Trophoblast cell (in vitro differentiated cells and primary cell): ENCODE results near the gene COX7A2L.

Experiments used
- DNase-seq, 2 donors: peaks; one replicate each; pipeline ENCODE4 v3.0.0-alpha.2; 2016
- H2AFZ ChIP-seq: 2 replicates; pipeline ENCODE4 v1.6.1; 2013; ENCODE audit warnings: low read length, moderate library complexity, mild to moderate bottlenecking; ENCODE audit not compliant: insufficient read depth, poor library complexity
- H2AK5ac ChIP-seq: 2 replicates; pipeline ENCODE4 v1.6.1; 2013; ENCODE audit warnings: mild to moderate bottlenecking, low read length
- H2BK120ac ChIP-seq: 2 replicates; pipeline ENCODE4 v1.6.1; 2013; ENCODE audit warnings: low read length, mild to moderate bottlenecking, moderate library complexity; ENCODE audit not compliant: insufficient read depth, poor library complexity
- H2BK12ac ChIP-seq: 2 replicates; pipeline ENCODE4 v1.6.1; 2013; ENCODE audit warnings: mild to moderate bottlenecking, low read length, moderate library complexity
- H2BK5ac ChIP-seq: 2 replicates; pipeline ENCODE4 v1.6.1; 2013; ENCODE audit warnings: low read length, low read depth, moderate library complexity, mild to moderate bottlenecking; ENCODE audit not compliant: poor library complexity
- H3K14ac ChIP-seq: 2 replicates; pipeline ENCODE4 v1.6.1; 2013; ENCODE audit warnings: mild to moderate bottlenecking, low read length
- H3K18ac ChIP-seq: 2 replicates; pipeline ENCODE4 v1.6.1; 2013; ENCODE audit warnings: mild to moderate bottlenecking, low read length
- H3K23ac ChIP-seq: 2 replicates; pipeline ENCODE4 v1.6.1; 2013; ENCODE audit warnings: low read length
- H3K27ac ChIP-seq: 2 replicates; pipeline ENCODE4 v1.5.1; 2013; ENCODE audit warnings: low read depth, mild to moderate bottlenecking, inconsistent platforms, low read length, moderate library complexity
- H3K27me3 ChIP-seq: 2 replicates; pipeline ENCODE4 v1.6.1; 2013; ENCODE audit warnings: inconsistent platforms, mild to moderate bottlenecking, low read length, moderate library complexity; ENCODE audit not compliant: insufficient read depth
- H3K36me3 ChIP-seq, 2 experiments: 1 replicate in 1 of 2; 2 replicates in 1 of 2; pipeline ENCODE4 v1.6.1; 2013; ENCODE audit warnings: low read length in 2 of 2, mild to moderate bottlenecking in 2 of 2, moderate library complexity in 1 of 2; ENCODE audit not compliant: insufficient read depth in 2 of 2, control insufficient read depth in 1 of 2
- H3K4ac ChIP-seq: 2 replicates; pipeline ENCODE4 v1.6.1; 2013; ENCODE audit warnings: low read depth, mild to moderate bottlenecking, low read length, moderate library complexity
- H3K4me1 ChIP-seq, 2 experiments: 1 replicate in 1 of 2; 2 replicates in 1 of 2; pipeline ENCODE4 v1.6.1; 2013; ENCODE audit warnings: low read length in 2 of 2, mild to moderate bottlenecking in 2 of 2, moderate library complexity in 1 of 2; ENCODE audit not compliant: insufficient read depth in 2 of 2, control insufficient read depth in 1 of 2
- H3K4me2 ChIP-seq: 2 replicates; pipeline ENCODE4 v1.6.1; 2013; ENCODE audit warnings: inconsistent platforms, mild to moderate bottlenecking, low read length, moderate library complexity
- H3K4me3 ChIP-seq: 2 replicates; pipeline ENCODE4 v1.5.1; 2013; ENCODE audit warnings: mild to moderate bottlenecking, low read depth, low read length, inconsistent platforms
- H3K79me1 ChIP-seq: one replicate; pipeline ENCODE4 v1.6.1; 2013; ENCODE audit warnings: low read length
- H3K79me2 ChIP-seq: 2 replicates; pipeline ENCODE4 v1.6.1; 2013; ENCODE audit warnings: low read length, mild to moderate bottlenecking; ENCODE audit not compliant: control insufficient read depth, insufficient read depth, poor library complexity
- H3K9ac ChIP-seq: 2 replicates; pipeline ENCODE4 v1.6.1; 2013; ENCODE audit warnings: mild to moderate bottlenecking, low read length
- H3K9me3 ChIP-seq: 2 replicates; pipeline ENCODE4 v1.6.1; 2013; ENCODE audit warnings: low read depth, mild to moderate bottlenecking, control low read depth, inconsistent platforms, low read length; ENCODE audit not compliant: insufficient read depth
- H4K12ac ChIP-seq: 2 replicates; pipeline ENCODE4 v1.6.1; 2013; ENCODE audit warnings: low read depth, mild to moderate bottlenecking, low read length, moderate library complexity
- H4K8ac ChIP-seq: 2 replicates; pipeline ENCODE4 v1.6.1; 2013; ENCODE audit warnings: low read depth, mild to moderate bottlenecking, low read length, moderate library complexity
- H4K91ac ChIP-seq: one replicate; pipeline ENCODE4 v1.6.1; 2013; ENCODE audit warnings: low read depth, mild to moderate bottlenecking, low read length, moderate library complexity
- WGBS: extraction: QIAGEN DNeasy Blood & Tissue Kit; methylation state at CpG from one replicate; pipeline ENCODE4 v1.1.7; 2013; ENCODE audit warnings: missing lambda C conversion rate; ENCODE audit not compliant: insufficient read length, insufficient coverage; ENCODE audit errors: extremely low coverage; 5-methylcytosine and 5-hydroxymethylcytosine counted together

The COX7A2L gene

GRCh38 chr2:42314892-42315468 is 46.0 kb downstream of the COX7A2L start:
- no peak overlapping the region for H4K91ac ChIP-seq
- H3K79me2 ChIP-seq = no peaks in the 10 kb centered on the region
- H3K4ac ChIP-seq = no peak overlapping the region
- no peak overlapping the region for H3K4me3 ChIP-seq
- peaks cover 4 to 8% of the 10 kb centered on the region in 2 experiments for H3K36me3 ChIP-seq
- no peak overlapping the region for H2AK5ac ChIP-seq
- no peak overlapping the region for H2AFZ ChIP-seq
- no peak overlapping the region for H3K9ac ChIP-seq
- no peak overlapping the region for H2BK5ac ChIP-seq
- H3K14ac ChIP-seq = no peak overlapping the region
- no CpG with 5 or more reads among the region's 3 CpGs for WGBS
- no peak overlapping the region for H2BK120ac ChIP-seq
- peak; percentile 68 to 92 for DNase-seq
- no peak overlapping the region for H4K12ac ChIP-seq
- no peak overlapping the region for H3K4me2 ChIP-seq
- H3K27me3 ChIP-seq = no peaks in the 10 kb centered on the region
- H3K27ac ChIP-seq = no peak overlapping the region
- H4K8ac ChIP-seq = no peak overlapping the region
- peaks cover 0 to 1% of the 10 kb centered on the region in 2 experiments for H3K4me1 ChIP-seq
- no peaks in the 10 kb centered on the region for H3K9me3 ChIP-seq
- H2BK12ac ChIP-seq = no peak overlapping the region
- no peak overlapping the region for H3K18ac ChIP-seq
- H3K23ac ChIP-seq = no peak overlapping the region
- H3K79me1 ChIP-seq = no peaks in the 10 kb centered on the region

GRCh38 chr2:42312106-42312505 is 48.9 kb downstream of the COX7A2L start:
- Histone ChIP-seq H3K23ac (no peak overlapping the region), H3K27ac (no peak overlapping the region), H3K4me3 (no peak overlapping the region), H2AK5ac (no peak overlapping the region), H2AFZ (no peak overlapping the region), H3K9ac (no peak overlapping the region), H4K91ac (no peak overlapping the region), H3K4me1 (peaks cover 0 to 1% of the 10 kb centered on the region in 2 experiments), H4K12ac (no peak overlapping the region), H2BK5ac (no peak overlapping the region), H2BK12ac (no peak overlapping the region), H3K36me3 (peaks cover 4 to 10% of the 10 kb centered on the region in 2 experiments), H2BK120ac (no peak overlapping the region), H3K4me2 (no peak overlapping the region), H3K18ac (no peak overlapping the region), H3K14ac (no peak overlapping the region), H3K79me2 (no peaks in the 10 kb centered on the region), H3K27me3 (no peaks in the 10 kb centered on the region), H4K8ac (no peak overlapping the region), H3K4ac (no peak overlapping the region), H3K79me1 (no peaks in the 10 kb centered on the region), H3K9me3 (no peaks in the 10 kb centered on the region)
- peak in 1 of 2 donors; percentile 30 for DNase-seq
- WGBS = no CpG with 5 or more reads among the region's 4 CpGs

GRCh38 chr2:42310007-42310515 is 51.0 kb downstream of the COX7A2L start:
- no peak overlapping the region for H3K27ac ChIP-seq
- WGBS = no CpG with 5 or more reads among the region's 1 CpG

GRCh38 chr2:42309366-42309765 is 51.7 kb downstream of the COX7A2L start:
- Histone ChIP-seq H4K8ac (no peak overlapping the region), H3K4me3 (no peak overlapping the region), H2BK5ac (no peak overlapping the region), H3K27me3 (no peaks in the 10 kb centered on the region), H3K9me3 (no peaks in the 10 kb centered on the region), H2BK12ac (no peak overlapping the region), H3K79me2 (no peaks in the 10 kb centered on the region), H3K18ac (no peak overlapping the region), H2AFZ (no peak overlapping the region), H4K12ac (no peak overlapping the region), H3K36me3 (peaks cover 6 to 12% of the 10 kb centered on the region in 2 experiments), H3K23ac (no peak overlapping the region), H3K27ac (no peak overlapping the region), H2BK120ac (no peak overlapping the region), H3K79me1 (no peaks in the 10 kb centered on the region), H3K9ac (no peak overlapping the region), H4K91ac (no peak overlapping the region), H3K4ac (no peak overlapping the region), H3K4me2 (no peak overlapping the region), H3K14ac (no peak overlapping the region), H3K4me1 (peaks cover 0 to 1% of the 10 kb centered on the region in 2 experiments), H2AK5ac (no peak overlapping the region)
- no peak for DNase-seq
- WGBS = no CpG with 5 or more reads among the region's 2 CpGs

More at GRCh38 chr2:42310007-42310515, 51.0 kb downstream of the COX7A2L start:
- Histone ChIP-seq H3K79me2 (no peaks in the 10 kb centered on the region), H2AK5ac (no peak overlapping the region), H3K79me1 (no peaks in the 10 kb centered on the region), H3K23ac (no peak overlapping the region), H3K14ac (no peak overlapping the region), H3K4me2 (no peak overlapping the region), H2BK12ac (no peak overlapping the region), H3K27me3 (no peaks in the 10 kb centered on the region), H2AFZ (no peak overlapping the region), H2BK5ac (no peak overlapping the region), H3K9ac (no peak overlapping the region), H3K9me3 (no peaks in the 10 kb centered on the region), H3K36me3 (peaks cover 1 to 8% of the 10 kb centered on the region in 2 experiments), H3K4me3 (no peak overlapping the region), H3K4me1 (peaks cover 0 to 1% of the 10 kb centered on the region in 2 experiments), H3K4ac (no peak overlapping the region), H4K91ac (no peak overlapping the region), H4K12ac (no peak overlapping the region), H4K8ac (no peak overlapping the region), H2BK120ac (no peak overlapping the region), H3K18ac (no peak overlapping the region)
- DNase-seq = no peak
